IMR-90 (cell line): ENCODE results near the gene TEAD1. TPM values are rescaled to one million over a fixed set of nuclear protein-coding genes. Genes with fewer than 3 reads are reported as not detected.
A peak's percentile ranks its signal among the peaks of the same experiment; 100 is the strongest.

Source experiments
- ATAC-seq: fragments of 200-7000 bp; cut with Tn5 transposase; 2 replicates; pipeline ENCODE4 v1.9.1; 2020; ENCODE audit warnings: low read depth, mild to moderate bottlenecking, moderate library complexity
- BruUV-seq: library from RNA; stranded (reverse); fragments of 400-500 nt; replicated peaks from 2 replicates; lab custom pipeline; 2021; lab: Mats Ljungman, UMichigan
- CTCF ChIA-PET: fragments of 300-600 bp; formaldehyde crosslinking; extraction: SDS; loops from one replicate; lab custom pipeline; 2021; ENCODE audit warnings: antibody characterized with exemption; lab: Yijun Ruan, JAX
- POLR2A ChIA-PET: fragments of 300-600 bp; sonication (Branson Sonifier 250); formaldehyde crosslinking; loops from one replicate; lab custom pipeline; 2022; ENCODE audit warnings: antibody characterized with exemption; ENCODE audit not compliant: unreplicated experiment; lab: Charles Lee
- DNase-seq: peaks from one replicate; pipeline ENCODE4 v3.0.0; 2013
- H2AFZ ChIP-seq: replicated peaks from 2 replicates; pipeline ENCODE3; 2013; ENCODE audit warnings: low read length, mild to moderate bottlenecking; ENCODE audit not compliant: poor library complexity
- H2AK5ac ChIP-seq: 2 replicates; pipeline ENCODE4 v1.6.1; 2013; ENCODE audit warnings: low read depth, low read length, inconsistent platforms
- H2AK9ac ChIP-seq: replicated peaks from 2 replicates; pipeline ENCODE3; 2013; ENCODE audit warnings: mild to moderate bottlenecking, low read depth, low read length, moderate library complexity; ENCODE audit not compliant: poor library complexity
- H2BK120ac ChIP-seq: 2 replicates; pipeline ENCODE4 v1.6.1; 2013; ENCODE audit warnings: low read depth, low read length, inconsistent platforms
- H2BK15ac ChIP-seq: 3 replicates; pipeline ENCODE4 v1.6.1; 2013; ENCODE audit warnings: low read depth, low read length, inconsistent platforms
- H2BK20ac ChIP-seq: 2 replicates; pipeline ENCODE4 v1.6.1; 2013; ENCODE audit warnings: low read depth, mild to moderate bottlenecking, inconsistent platforms, low read length, moderate library complexity
- H2BK5ac ChIP-seq: 2 replicates; pipeline ENCODE4 v1.6.1; 2013; ENCODE audit warnings: mild to moderate bottlenecking, low read depth, low read length, inconsistent platforms; ENCODE audit not compliant: poor library complexity, severe bottlenecking
- H3K14ac ChIP-seq: replicated peaks from 2 replicates; pipeline ENCODE4 v1.6.1; 2013; ENCODE audit warnings: low read depth, low read length, inconsistent platforms
- H3K18ac ChIP-seq: 2 replicates; pipeline ENCODE4 v1.6.1; 2013; ENCODE audit warnings: low read depth, low read length, control low read depth
- H3K23ac ChIP-seq: 2 replicates; pipeline ENCODE4 v1.6.1; 2013; ENCODE audit warnings: low read depth, low read length, inconsistent platforms
- H3K27ac ChIP-seq: 2 replicates; pipeline ENCODE4 v1.5.1; 2013; ENCODE audit warnings: mild to moderate bottlenecking, control low read depth, low read length; ENCODE audit not compliant: insufficient read depth
- H3K27me3 ChIP-seq: 2 replicates; pipeline ENCODE4 v1.6.1; 2013; ENCODE audit warnings: low read length; ENCODE audit not compliant: control insufficient read depth, insufficient read depth
- H3K36me3 ChIP-seq: 2 replicates; pipeline ENCODE4 v1.6.1; 2013; ENCODE audit warnings: low read length, mixed read lengths; ENCODE audit not compliant: control insufficient read depth, insufficient read depth
- H3K4ac ChIP-seq: 2 replicates; pipeline ENCODE4 v1.6.1; 2013; ENCODE audit warnings: low read depth, low read length, inconsistent platforms
- H3K4me1 ChIP-seq: 2 replicates; pipeline ENCODE4 v1.6.1; 2013; ENCODE audit warnings: low read length, mixed read lengths; ENCODE audit not compliant: control insufficient read depth, insufficient read depth
- H3K4me2 ChIP-seq: 2 replicates; pipeline ENCODE4 v1.6.1; 2013; ENCODE audit warnings: low read depth, mild to moderate bottlenecking, control low read depth, low read length, moderate library complexity
- H3K4me3 ChIP-seq: 2 replicates; pipeline ENCODE4 v1.5.1; 2013; ENCODE audit warnings: low read depth, mild to moderate bottlenecking, control low read depth, low read length, moderate library complexity; ENCODE audit not compliant: insufficient read depth
- H3K56ac ChIP-seq: 2 replicates; pipeline ENCODE4 v1.6.1; 2013; ENCODE audit warnings: low read length, inconsistent platforms; ENCODE audit not compliant: insufficient read depth; ENCODE audit errors: extremely low read depth
- H3K79me1 ChIP-seq, 2 experiments: 2 replicates each; pipeline ENCODE4 v1.6.1; 2013; ENCODE audit warnings: low read length in 2 of 2, inconsistent platforms in 1 of 2, low read depth in 1 of 2
- H3K9ac ChIP-seq: 2 replicates; pipeline ENCODE4 v1.6.1; 2013; ENCODE audit warnings: low read depth, low read length, control low read depth
- H3K9me1 ChIP-seq: 2 replicates; pipeline ENCODE4 v1.6.1; 2013; ENCODE audit warnings: low read length, inconsistent platforms; ENCODE audit not compliant: insufficient read depth
- H3K9me3 ChIP-seq: 2 replicates; pipeline ENCODE4 v1.6.1; 2013; ENCODE audit warnings: low read length; ENCODE audit not compliant: control insufficient read depth, insufficient read depth
- H4K20me1 ChIP-seq: 2 replicates; pipeline ENCODE4 v1.6.1; 2013; ENCODE audit warnings: low read length, inconsistent platforms; ENCODE audit not compliant: insufficient read depth
- H4K5ac ChIP-seq: 2 replicates; pipeline ENCODE4 v1.6.1; 2013; ENCODE audit warnings: mild to moderate bottlenecking, low read depth, low read length, control low read depth
- H4K8ac ChIP-seq, 2 experiments: 2 replicates each; pipeline ENCODE4 v1.6.1; 2013; ENCODE audit warnings: low read depth in 2 of 2, low read length in 2 of 2, control low read depth in 1 of 2, inconsistent platforms in 1 of 2
- H4K91ac ChIP-seq: 2 replicates; pipeline ENCODE4 v1.6.1; 2013; ENCODE audit warnings: low read depth, low read length, inconsistent platforms; ENCODE audit not compliant: insufficient read depth
- CHD1 ChIP-seq: IDR thresholded peaks from 2 replicates; pipeline ENCODE4 v1.6.1; 2012; ENCODE audit warnings: low read depth, low read length, improper control_type of control experiment
- ELK1 ChIP-seq: fragments of 150-350 bp; IDR thresholded peaks from 2 replicates; pipeline ENCODE4 v1.6.1; 2016; ENCODE audit warnings: low read depth, mild to moderate bottlenecking, low read length, moderate library complexity, borderline replicate concordance
- FOS ChIP-seq: fragments of 150-350 bp; IDR thresholded peaks from 2 replicates; pipeline ENCODE4 v1.6.1; 2016; ENCODE audit warnings: low read depth, low read length
- NFE2L2 ChIP-seq: fragments of 150-350 bp; IDR thresholded peaks from 2 replicates; pipeline ENCODE4 v1.6.1; 2016; ENCODE audit warnings: low read depth, mild to moderate bottlenecking, low read length
- POLR2A ChIP-seq: IDR thresholded peaks from 2 replicates; pipeline ENCODE4 v1.6.1; 2012; ENCODE audit warnings: mild to moderate bottlenecking, low read depth, low read length
- RAD21 ChIP-seq: IDR thresholded peaks from 2 replicates; pipeline ENCODE4 v1.6.1; 2012; ENCODE audit warnings: low read length, improper control_type of control experiment
- USF2 ChIP-seq: fragments of 150-350 bp; IDR thresholded peaks from 2 replicates; pipeline ENCODE4 v1.6.1; 2017; ENCODE audit warnings: mild to moderate bottlenecking, antibody characterized with exemption, low read length, low read depth
- WGBS, 2 experiments: methylation state at CpG; one replicate each; pipeline versions ENCODE4 v1.1.5 to v1.1.7; 2013; ENCODE audit warnings: missing lambda C conversion rate in 2 of 2; ENCODE audit not compliant: insufficient read length in 1 of 2; ENCODE audit errors: extremely low coverage in 2 of 2; 5-methylcytosine and 5-hydroxymethylcytosine counted together
- dilution Hi-C: fragments of 300-500 bp; cut with HindIII; formaldehyde crosslinking; loops from one replicate; pipeline ENCODE4 v1.14.3; 2018; ENCODE audit warnings: low sequenced_read_pairs; ENCODE audit not compliant: unreplicated experiment
- in situ Hi-C: fragments of 300-500 bp; cut with MboI; formaldehyde crosslinking; loops from 3 replicates; pipeline ENCODE4 v1.14.3; 2019; ENCODE audit warnings: low sequenced_read_pairs, inconsistent platforms, mixed read lengths
- intact Hi-C: fragments of 100-400 bp; cut with micrococcal nuclease; formaldehyde crosslinking; loops from 2 replicates; pipeline ENCODE4 v1.10.0; 2022
- polyA plus RNA-seq, 3 experiments: library from polyadenylated mRNA; depleted of rRNA; stranded (reverse); fragments of >200 nt; gene quantifications; 2 replicates each; pipeline ENCODE4 v1.2.3, GENCODE V29; 2012; ENCODE audit warnings: low replicate concordance in 1 of 3
- total RNA-seq: library from RNA; depleted of rRNA; stranded (reverse); fragments of >200 nt; gene quantifications from 2 replicates; pipeline ENCODE4 v1.2.3, GENCODE V29; 2012

The TEAD1 gene
- total and polyA plus RNA-seq, 2 of the 4 experiments (the other 2 are of a cell fraction), result 51.8 to 69.2 TPM

DNA sequence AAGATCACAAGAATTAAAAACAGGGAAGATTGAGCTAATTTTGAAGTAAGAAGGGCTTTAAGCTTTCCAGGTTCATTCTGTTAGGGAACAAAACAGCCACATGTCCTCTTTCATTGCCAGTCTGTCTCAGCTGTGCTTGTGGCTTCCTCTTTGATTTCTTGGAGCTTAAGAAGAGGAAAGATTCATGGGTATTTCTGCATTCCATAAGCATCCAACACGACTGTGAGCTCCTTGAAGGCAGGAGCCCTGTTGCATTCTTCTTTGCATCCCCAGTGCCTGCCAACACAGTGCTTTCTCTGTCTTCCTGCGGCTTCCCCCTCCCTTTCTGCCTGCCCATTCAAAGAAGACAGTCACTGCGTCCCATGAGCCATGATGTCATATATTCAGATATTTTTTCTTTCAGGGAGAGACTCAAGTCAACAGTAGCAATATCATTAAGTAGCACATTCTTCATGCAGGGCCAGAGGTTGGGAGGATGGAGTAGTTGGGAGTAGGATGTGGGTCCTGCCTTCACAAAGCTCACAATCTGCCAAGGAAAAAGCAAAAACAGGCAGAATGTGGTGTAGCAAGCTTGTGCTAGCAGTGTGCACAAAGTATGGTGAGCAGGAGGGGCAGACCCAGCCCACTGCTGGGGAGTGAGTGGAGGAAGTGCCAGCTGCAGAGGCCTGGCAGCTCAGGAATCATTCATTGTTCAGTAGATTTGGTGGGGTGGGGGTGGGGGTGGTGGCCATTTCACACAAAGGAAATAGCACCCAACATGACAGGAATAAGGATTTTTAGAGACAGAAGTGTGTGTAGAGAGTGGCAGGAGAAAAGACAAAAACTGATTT lies 172.8 kb downstream of the TEAD1 start:
- Histone ChIP-seq H3K18ac (no peak overlapping the region), H3K27ac (no peak overlapping the region), H3K4me2 (no peak overlapping the region), H2BK15ac (no peak overlapping the region), H3K4me3 (no peak overlapping the region), H3K4ac (no peak overlapping the region), H3K27me3 (no peaks in the 10 kb centered on the region), H2AK9ac (no peak overlapping the region), H3K9me1 (peaks cover 25% of the 10 kb centered on the region), H2BK120ac (no peak overlapping the region), H4K91ac (no peak overlapping the region), H2AFZ (no peak overlapping the region), H3K56ac (no peak overlapping the region), H2AK5ac (no peak overlapping the region), H3K9me3 (no peaks in the 10 kb centered on the region), H2BK20ac (no peak overlapping the region), H3K9ac (no peak overlapping the region), H4K20me1 (peaks cover 79% of the 10 kb centered on the region), H3K14ac (0 out of 2 replicates have a peak overlapping the region, but pooled peaks have one; percentile 24), H3K4me1 (peaks cover 16% of the 10 kb centered on the region), H3K23ac (peak overlapping the region; percentile 10; the same call in 1 of the 2 replicates), H2BK5ac (no peak overlapping the region), H4K8ac (no peak overlapping the region), H3K36me3 (no peaks in the 10 kb centered on the region), H3K79me1 (peaks cover 37 to 88% of the 10 kb centered on the region in 2 experiments), H4K5ac (no peak overlapping the region)
- DNase-seq (no peak), ATAC-seq (no peak)
- ChIA-PET CTCF (interaction anchor here (0.5 to 0.9 kb wide), 2 partner anchors 17 to 528 kb away, joined by 3 to 4 read pairs; no protein-coding TSS in a partner anchor), POLR2A (no interaction called here)
- WGBS, 2 experiments, result no CpG with 5 or more reads among the region's 3 CpGs
- no TSS peak for BruUV-seq
- in situ Hi-C loops, result no loop called here
- TF ChIP-seq ELK1 (no peak), USF2 (no peak), RAD21 (no peak), FOS (no peak), NFE2L2 (no peak), CHD1 (no peak), POLR2A (no peak)
- intact Hi-C loops, result no loop called here
- dilution Hi-C loops, result no loop called here
